RKO (cell line): ENCODE measurements around the gene PPP2R1A.
"Not testable (repeated sequence)": the region's sequence is repeated elsewhere in the genome, so short reads cannot be mapped to it uniquely, and the experiment has no call there.

Source experiments
- DNase-seq: peaks from one replicate; pipeline ENCODE4 v3.0.0-alpha.2; 2016; ENCODE audit warnings: low spot score

Gene PPP2R1A

GRCh38 chr19:52200755-52201391, 11.0 kb downstream of the PPP2R1A start:
- DNase-seq: not testable (repeated sequence)

DNA sequence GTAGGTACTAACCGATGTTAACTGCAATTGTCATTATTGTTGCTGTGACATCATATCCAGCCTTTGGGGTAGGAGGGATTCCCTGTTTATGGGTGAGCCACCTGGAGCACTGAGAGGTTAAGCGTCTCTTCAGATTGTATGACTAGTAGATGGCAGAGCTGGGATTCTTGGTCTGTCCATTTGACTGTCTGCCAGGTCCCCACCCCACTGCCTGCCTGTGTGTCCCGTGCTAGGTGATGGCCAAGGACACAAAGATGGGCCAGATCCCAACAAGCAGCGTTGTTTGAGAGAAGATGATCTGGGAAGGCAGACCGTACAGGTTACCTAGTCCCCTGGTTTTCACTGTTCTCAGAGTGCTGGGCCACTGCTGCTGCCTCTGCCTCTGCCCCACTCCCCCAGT, 16.6 kb downstream of the PPP2R1A start:
- no peak for DNase-seq

- DNase-seq: no peak
These were observed 21.4 kb downstream of the PPP2R1A start for GRCh38 chr19:52211203-52211602.

DNA sequence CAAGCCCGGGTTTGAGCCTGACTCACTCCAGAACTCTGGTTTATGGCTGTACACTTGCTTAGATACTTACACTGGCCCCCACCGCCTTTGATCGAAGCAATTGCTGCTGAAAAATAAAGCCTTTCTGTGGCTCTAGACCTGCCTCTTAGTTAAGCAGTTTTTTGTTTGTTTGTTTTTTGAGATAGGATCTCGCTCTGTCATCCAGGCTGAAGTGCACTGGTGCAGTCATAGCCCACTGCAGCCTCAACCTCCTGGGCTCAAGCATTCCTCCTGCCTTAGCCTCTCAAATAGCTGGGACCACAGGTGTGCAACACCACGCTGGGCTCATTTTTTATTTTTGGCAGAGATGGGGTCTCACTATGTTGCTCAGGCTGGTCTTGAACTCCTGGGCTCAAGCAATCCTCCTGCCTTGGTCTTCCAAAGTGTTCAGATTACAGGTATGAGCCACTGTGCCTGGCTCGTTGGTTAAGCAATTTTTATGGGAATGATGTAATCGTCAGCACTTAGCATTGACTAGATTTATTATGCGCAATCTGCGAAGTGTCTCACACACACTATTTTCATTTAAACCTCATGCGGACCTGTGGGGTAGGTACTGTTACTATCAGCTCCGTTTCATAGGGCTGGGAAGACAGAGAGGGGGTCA, 22.2 kb downstream of the PPP2R1A start:
- no peak for DNase-seq

DNA sequence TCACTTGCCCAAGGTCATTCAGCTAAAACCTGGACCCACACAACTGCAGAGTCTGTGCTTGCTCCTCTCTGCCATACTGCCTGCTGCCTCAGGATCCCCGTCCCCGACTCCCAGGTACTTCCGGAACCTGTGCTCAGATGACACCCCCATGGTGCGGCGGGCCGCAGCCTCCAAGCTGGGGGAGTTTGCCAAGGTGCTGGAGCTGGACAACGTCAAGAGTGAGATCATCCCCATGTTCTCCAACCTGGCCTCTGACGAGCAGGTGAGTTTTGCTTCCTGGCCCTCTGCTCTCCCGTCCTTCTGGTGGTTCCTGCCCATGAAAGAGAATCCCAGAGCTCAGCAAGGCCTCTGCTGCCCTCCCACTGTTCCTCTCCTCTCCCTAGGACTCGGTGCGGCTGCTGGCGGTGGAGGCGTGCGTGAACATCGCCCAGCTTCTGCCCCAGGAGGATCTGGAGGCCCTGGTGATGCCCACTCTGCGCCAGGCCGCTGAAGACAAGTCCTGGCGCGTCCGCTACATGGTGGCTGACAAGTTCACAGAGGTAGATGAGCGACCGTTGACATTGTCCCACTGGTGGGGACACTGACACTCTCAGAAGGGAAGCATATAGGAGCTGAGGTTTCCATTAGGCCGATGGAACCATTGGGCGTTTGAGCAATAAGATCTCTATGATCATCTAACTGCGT, 22.9 kb downstream of the PPP2R1A start:
- DNase-seq: no peak

DNA sequence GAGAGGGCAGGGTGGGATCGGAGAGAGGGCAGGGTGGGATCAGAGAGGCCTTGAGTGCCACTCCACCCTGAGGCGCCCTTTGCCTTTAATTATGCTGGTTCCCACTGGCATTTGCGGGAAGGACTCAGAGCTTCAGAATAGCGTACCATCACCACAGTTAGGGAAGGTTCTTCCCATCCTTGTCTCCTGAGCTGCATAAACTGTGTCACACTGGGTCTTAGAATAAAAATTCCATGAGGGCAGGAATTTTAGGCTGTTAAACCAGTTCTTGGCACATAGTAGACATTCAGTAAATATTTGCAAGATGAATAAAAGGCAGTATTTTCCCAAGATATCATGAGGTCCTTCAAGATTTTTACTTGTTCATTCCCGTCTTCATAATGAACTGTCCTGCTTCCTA, 24.4 kb downstream of the PPP2R1A start:
- DNase-seq: no peak

DNA sequence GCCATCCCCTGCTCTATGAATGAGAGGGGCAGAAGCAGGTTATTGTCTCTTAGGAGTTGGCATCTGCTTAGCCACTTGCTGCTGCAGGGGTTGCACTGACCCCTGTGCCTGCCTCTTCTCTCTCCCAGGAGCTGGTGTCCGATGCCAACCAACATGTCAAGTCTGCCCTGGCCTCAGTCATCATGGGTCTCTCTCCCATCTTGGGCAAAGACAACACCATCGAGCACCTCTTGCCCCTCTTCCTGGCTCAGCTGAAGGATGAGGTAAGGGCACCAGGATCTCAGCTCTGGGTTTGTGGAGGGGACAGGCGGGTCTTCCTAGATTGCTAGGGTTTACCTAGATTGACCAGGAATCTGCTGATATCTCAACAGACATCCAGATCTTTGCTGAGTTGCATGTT, 26.5 kb downstream of the PPP2R1A start:
- no peak for DNase-seq

- DNase-seq: no peak
These were observed 27.7 kb downstream of the PPP2R1A start for GRCh38 chr19:52217576-52217975.

DNA sequence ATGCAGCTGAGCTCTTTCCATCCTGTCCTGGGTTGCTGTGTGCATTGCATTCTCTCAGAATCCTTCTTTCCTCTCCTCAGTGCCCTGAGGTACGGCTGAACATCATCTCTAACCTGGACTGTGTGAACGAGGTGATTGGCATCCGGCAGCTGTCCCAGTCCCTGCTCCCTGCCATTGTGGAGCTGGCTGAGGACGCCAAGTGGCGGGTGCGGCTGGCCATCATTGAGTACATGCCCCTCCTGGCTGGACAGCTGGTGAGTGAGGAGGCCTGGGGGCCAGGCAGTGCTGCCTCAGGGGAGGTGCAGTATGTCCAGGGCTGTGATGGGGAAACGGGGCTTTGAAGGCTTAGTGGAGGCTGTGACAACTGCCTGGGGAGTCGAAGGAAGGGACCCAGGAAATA, 29.8 kb downstream of the PPP2R1A start:
- no peak for DNase-seq

- DNase-seq: no peak
These were observed 31.2 kb downstream of the PPP2R1A start for GRCh38 chr19:52221031-52221430.

DNA sequence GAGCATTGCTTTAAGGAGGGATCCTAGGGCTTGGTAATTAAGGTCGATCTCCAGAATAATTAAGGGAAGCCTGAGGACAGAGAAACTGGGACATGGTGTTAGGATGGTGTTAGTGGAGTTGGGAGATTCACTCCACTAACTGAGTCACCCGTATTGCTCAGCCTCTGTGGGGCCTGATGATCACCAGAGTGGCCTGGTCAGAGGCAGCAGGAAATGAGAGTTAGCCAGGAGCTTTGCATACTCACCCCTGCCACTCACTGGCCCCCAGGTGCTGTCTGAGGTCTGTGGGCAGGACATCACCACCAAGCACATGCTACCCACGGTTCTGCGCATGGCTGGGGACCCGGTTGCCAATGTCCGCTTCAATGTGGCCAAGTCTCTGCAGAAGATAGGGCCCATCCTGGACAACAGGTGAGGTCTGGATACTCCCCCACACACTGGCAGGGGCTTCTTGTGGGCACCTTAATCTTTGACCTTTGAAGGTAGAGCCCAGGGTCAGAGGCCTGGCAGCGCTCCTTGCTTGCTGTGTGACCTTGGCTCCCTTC, 32.1 kb downstream of the PPP2R1A start:
- peak; percentile 66 for DNase-seq

DNA sequence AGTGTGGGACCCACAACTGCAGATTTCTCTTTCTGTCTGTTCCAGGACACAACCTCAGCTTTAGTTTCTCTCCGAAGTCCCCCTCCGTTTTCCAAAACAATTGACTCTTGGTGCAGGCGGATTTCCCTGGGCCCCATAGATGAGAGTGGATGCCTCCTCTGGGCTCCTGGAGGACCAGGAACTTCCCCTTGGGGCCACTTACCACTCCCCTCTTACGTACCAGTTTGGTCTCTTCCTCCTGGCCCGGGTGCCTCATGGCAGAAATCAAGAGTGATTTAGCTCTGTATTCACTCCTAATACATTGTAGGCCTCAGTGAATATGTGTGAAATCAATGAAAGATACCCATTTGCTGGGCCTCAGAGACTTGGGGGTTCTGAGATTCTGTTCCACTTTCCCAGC, 34.4 kb downstream of the PPP2R1A start:
- DNase-seq: no peak

DNA sequence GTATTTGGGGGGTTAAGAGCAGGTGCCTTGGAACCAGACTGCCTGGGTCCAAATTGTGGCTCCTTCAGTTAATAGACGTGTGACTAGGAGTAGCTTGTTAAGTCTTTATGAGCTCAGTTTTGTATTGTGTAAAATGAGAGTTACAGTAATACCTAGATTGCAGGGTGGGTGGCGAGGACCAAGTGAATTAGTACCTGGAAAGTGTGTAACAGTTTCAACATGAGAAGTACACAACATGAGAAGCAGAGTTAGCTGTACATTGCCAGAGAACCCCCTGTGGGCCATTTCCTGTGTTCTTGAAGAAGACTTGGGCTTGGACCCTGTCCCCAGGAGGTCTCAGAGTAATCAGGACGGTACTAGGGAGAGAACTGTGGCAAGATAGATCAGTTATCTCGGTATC, 36.8 kb downstream of the PPP2R1A start:
- DNase-seq: no peak

GRCh38 chr19:52227196-52227940, 37.5 kb downstream of the PPP2R1A start:
- no peak for DNase-seq

GRCh38 chr19:52227980-52228379, 38.1 kb downstream of the PPP2R1A start:
- DNase-seq: no peak

DNA sequence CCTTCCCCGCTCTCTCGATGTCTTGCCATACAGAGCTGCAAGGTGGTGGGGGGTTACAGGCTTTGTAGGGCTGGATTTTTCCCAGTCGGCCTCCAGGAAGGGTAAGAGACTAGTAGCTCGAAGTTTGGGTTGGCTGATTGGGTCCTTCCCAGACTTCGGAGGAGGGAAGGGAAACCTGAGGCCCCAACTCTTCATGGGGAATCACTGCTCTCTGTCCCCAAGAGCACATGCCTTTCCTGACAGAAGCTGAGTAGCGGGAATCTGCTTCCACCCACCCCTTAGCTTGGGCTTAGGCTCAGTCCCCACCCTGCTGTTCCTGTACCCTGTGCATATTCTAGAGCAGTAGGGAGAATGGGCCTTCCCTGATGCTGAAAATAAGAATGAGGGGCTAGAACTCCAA, 39.7 kb downstream of the PPP2R1A start:
- DNase-seq: no peak

DNA sequence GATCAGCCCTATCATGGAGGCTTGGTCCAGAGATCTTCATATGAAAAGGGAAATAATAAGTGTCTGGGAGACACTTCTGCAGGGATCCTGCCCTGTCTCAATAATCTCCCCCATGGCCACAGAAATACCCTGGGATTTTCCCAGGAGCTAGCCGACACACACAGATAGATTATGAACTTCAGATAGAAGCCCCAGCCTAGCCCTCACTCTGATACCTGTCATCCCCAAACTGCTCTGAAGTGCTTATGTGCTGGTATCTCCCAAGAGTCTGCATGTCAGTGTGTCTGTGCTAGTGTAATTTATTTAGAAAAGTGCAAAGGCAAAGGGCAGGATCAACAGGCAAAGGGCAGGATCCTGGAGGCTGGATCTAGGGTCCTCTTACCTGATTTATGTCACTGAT, 40.8 kb downstream of the PPP2R1A start:
- DNase-seq: no peak

- peak; percentile 30 for DNase-seq
These were observed 41.5 kb downstream of the PPP2R1A start for GRCh38 chr19:52231154-52231910.

GRCh38 chr19:52234406-52234805, 44.6 kb downstream of the PPP2R1A start:
- DNase-seq: no peak

GRCh38 chr19:52237197-52237596, 47.3 kb downstream of the PPP2R1A start:
- DNase-seq: no peak

DNA sequence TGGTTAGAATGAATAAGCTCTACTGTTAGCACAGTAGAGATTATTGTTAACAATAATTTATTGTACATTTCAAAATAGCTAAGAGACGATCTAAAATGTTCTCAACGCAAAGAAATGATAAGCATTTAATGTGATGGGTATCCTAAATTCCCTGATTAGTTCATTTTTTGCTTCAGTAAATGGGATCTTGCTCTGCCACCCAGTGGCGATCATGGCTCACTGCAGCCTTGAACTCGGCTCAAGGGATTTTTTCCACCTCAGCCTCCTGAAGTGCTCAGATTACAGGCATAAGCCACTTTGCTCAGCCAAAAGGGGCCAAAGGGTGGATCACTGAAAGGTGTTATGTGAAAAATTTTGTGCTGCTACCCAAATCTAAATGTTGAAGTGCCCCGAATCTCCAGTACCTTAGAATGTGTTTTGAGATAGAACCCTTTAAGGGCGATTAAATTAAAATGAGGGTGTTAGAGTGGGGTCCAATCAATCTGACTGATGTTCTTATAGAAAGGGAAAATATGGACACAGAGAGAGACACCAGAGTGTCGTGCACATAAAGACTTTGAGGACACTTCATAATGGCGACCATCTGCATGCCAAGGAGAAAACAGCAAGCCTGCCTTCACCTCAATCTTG, 48.0 kb downstream of the PPP2R1A start:
- peak; percentile 69 for DNase-seq
